Endothelial cell of umbilical vein (primary cell): ENCODE data around the gene SLC23A2. TPM values are rescaled to one million over a fixed set of nuclear protein-coding genes. Genes with fewer than 3 reads are reported as not detected.

ENCODE experiments used
- BruUV-seq: library from RNA; stranded (reverse); fragments of 400-500 nt; replicated peaks from 2 replicates; lab custom pipeline; 2021; lab: Mats Ljungman, UMichigan
- CTCF ChIA-PET: fragments of 300-600, 350-600 bp; sonication (Branson Sonifier 250); formaldehyde crosslinking; loops from one replicate; lab custom pipeline; 2021; ENCODE audit warnings: antibody characterized with exemption, inconsistent platforms; lab: Charles Lee
- POLR2A ChIA-PET: fragments of 300-600, 350-600 bp; sonication (Branson Sonifier 250); formaldehyde crosslinking; loops from one replicate; lab custom pipeline; 2021; ENCODE audit warnings: antibody characterized with exemption, inconsistent platforms; lab: Charles Lee
- DNase-seq: peaks from one replicate; pipeline ENCODE4 v3.0.0-alpha.2; 2011; ENCODE audit warnings: low read depth, low spot score
- FAIRE-seq: peaks from 2 replicates; lab custom pipeline; 2011; peaks lifted over from hg19 to GRCh38; lab: Jason Lieb, UNC
- H2AFZ ChIP-seq: 2 replicates; pipeline ENCODE4 v1.6.0; 2012; ENCODE audit warnings: low read depth, low read length, control low read depth, inconsistent platforms
- H3K27ac ChIP-seq: 2 replicates; pipeline ENCODE4 v1.5.1; 2011; ENCODE audit warnings: low read depth, mild to moderate bottlenecking, control low read depth, low read length, moderate library complexity; ENCODE audit not compliant: insufficient read depth
- H3K27me3 ChIP-seq, 2 experiments: 2 replicates each; pipeline versions ENCODE4 v1.6.0 to v1.6.1; 2011; ENCODE audit warnings: low read length in 2 of 2, mixed read lengths in 1 of 2; ENCODE audit not compliant: control insufficient read depth in 2 of 2, insufficient read depth in 2 of 2
- H3K36me3 ChIP-seq, 2 experiments: 2 replicates in 1 of 2; 3 replicates in 1 of 2; pipeline ENCODE4 v1.5.1; 2011; ENCODE audit warnings: low read length in 2 of 2, mild to moderate bottlenecking in 1 of 2, moderate library complexity in 1 of 2; ENCODE audit not compliant: control insufficient read depth in 2 of 2, insufficient read depth in 2 of 2; ENCODE audit errors: extremely low read depth in 1 of 2
- H3K4me1 ChIP-seq: 3 replicates; pipeline ENCODE4 v1.5.1; 2011; ENCODE audit warnings: mild to moderate bottlenecking, low read length; ENCODE audit not compliant: control insufficient read depth, insufficient read depth; ENCODE audit errors: extremely low read depth
- H3K4me2 ChIP-seq: 2 replicates; pipeline ENCODE4 v1.6.1; 2011; ENCODE audit warnings: low read length, control low read depth, mixed read lengths; ENCODE audit not compliant: insufficient read depth
- H3K4me3 ChIP-seq, 3 experiments: fragments of 200-600 bp in 1 of 3; sonication (generic), shearing (Covaris generic) in 1 of 3; replicated peaks in 1 of 3; 2 replicates each; pipeline ENCODE4 v1.5.1; 2011 to 2016; ENCODE audit warnings: control low read depth in 3 of 3, low read length in 3 of 3, mild to moderate bottlenecking in 2 of 3, inconsistent platforms in 1 of 3, low read depth in 1 of 3, moderate library complexity in 1 of 3; ENCODE audit not compliant: insufficient read depth in 1 of 3
- H3K79me2 ChIP-seq: 2 replicates; pipeline ENCODE4 v1.6.0; 2012; ENCODE audit warnings: low read length, inconsistent platforms; ENCODE audit not compliant: control insufficient read depth, insufficient read depth
- H3K9ac ChIP-seq: replicated peaks from 2 replicates; pipeline ENCODE3; 2011; ENCODE audit warnings: low read length, control low read depth; ENCODE audit not compliant: insufficient read depth; ENCODE audit errors: extremely low read depth
- H3K9me1 ChIP-seq: replicated peaks from 3 replicates; pipeline ENCODE4 v1.6.0; 2011; ENCODE audit warnings: mild to moderate bottlenecking, low read length; ENCODE audit not compliant: control insufficient read depth, insufficient read depth; ENCODE audit errors: extremely low read depth
- H3K9me3 ChIP-seq: replicated peaks from 2 replicates; pipeline ENCODE4 v1.5.1; 2012; ENCODE audit warnings: low read length, inconsistent platforms; ENCODE audit not compliant: control insufficient read depth, insufficient read depth
- H4K20me1 ChIP-seq: replicated peaks from 2 replicates; pipeline ENCODE3; 2011; ENCODE audit warnings: mild to moderate bottlenecking, low read length; ENCODE audit not compliant: control insufficient read depth, insufficient read depth; ENCODE audit errors: extremely low read depth
- FOS ChIP-seq: IDR thresholded peaks from 2 replicates; pipeline ENCODE4 v1.6.1; 2011; ENCODE audit warnings: mild to moderate bottlenecking, low read length, moderate library complexity, borderline replicate concordance; ENCODE audit not compliant: insufficient read depth
- dilution Hi-C: fragments of 300-500 bp; cut with MboI; formaldehyde crosslinking; loops from one replicate; pipeline ENCODE4 v1.15.0; 2019; ENCODE audit warnings: low sequenced_read_pairs; ENCODE audit not compliant: extremely low pct_ligation_motif_present
- intact Hi-C: fragments of 100-400 bp; cut with micrococcal nuclease; formaldehyde crosslinking; loops from one replicate; pipeline ENCODE4 v1.10.0; 2022
- polyA plus RNA-seq, 4 experiments: library from polyadenylated mRNA; depleted of rRNA in 3 of 4; stranded (reverse) in 3 of 4; unstranded in 1 of 4; fragments of >200 nt; gene quantifications; 2 replicates each; pipeline versions ENCODE4 v1.2.1 to v1.2.3, GENCODE V29; 2011 to 2012; ENCODE audit warnings: missing spikeins in 1 of 4
- total RNA-seq: library from RNA; stranded (reverse); gene quantifications from 2 replicates; pipeline ENCODE4 v1.2.3, GENCODE V29; 2021
- TF ChIP-seq, protein P1 (sequence below), 2 donors: IDR thresholded peaks; 1 replicate in 1 of 2; 2 replicates in 1 of 2; pipeline ENCODE4 v1.5.1; 2011; ENCODE audit warnings: low read length in 2 of 2, mild to moderate bottlenecking in 2 of 2, moderate library complexity in 2 of 2, control low read depth in 1 of 2, inconsistent platforms in 1 of 2, low read depth in 1 of 2; ENCODE audit not compliant: insufficient read depth in 1 of 2; ENCODE audit errors: extremely low read depth in 1 of 2
- TF ChIP-seq, protein P2 (sequence below): IDR thresholded peaks from 2 replicates; pipeline ENCODE4 v1.6.1; 2011; ENCODE audit not compliant: insufficient read depth, insufficient read length

SLC23A2 gene
- total and polyA plus RNA-seq, 2 donors (not counting 3 experiments of a cell fraction or from before 2014, with no cell fraction given) = 24.4 to 24.5 TPM

DNA sequence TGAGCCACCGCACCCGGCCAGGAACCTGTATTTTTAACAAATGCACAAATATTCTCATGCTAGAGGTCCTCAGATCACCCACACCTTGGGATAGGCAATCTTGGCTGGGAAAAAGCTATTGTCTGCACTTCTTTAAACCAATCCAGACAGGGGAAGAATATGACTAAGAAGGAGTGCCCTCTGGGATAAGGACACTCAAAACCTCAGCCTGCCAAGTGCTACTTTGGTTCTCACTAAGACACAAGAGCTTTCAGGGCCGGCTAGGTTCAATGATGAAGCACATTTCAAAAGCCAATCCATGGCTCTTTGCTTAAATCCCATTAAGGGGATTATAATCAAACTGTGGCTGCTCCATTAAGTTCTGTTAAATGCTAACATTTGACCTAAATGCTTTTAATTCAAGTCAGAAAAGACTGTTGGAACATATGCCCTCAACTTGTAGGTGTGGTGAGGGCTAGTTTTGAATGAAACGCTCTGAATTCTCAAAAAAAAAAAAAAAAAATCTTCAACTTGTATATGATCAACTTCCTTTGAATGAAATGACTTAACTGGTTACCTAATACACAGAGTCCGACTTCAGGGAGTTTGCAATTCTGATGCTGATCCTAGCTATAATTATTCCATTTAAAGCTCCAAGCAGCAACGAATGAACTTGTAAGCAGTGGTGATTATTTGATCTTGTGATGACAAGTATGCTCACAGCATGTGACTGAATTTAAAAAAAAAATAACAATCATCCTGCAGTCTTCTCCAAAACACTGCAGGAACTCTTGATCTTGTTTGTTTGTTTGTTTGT lies 56.6 kb downstream of the SLC23A2 start:
- intact Hi-C loops = no loop called here
- no peak overlapping the region for H2AFZ ChIP-seq
- no peak for TF ChIP-seq FOS
- TF ChIP-seq, protein P1, sequence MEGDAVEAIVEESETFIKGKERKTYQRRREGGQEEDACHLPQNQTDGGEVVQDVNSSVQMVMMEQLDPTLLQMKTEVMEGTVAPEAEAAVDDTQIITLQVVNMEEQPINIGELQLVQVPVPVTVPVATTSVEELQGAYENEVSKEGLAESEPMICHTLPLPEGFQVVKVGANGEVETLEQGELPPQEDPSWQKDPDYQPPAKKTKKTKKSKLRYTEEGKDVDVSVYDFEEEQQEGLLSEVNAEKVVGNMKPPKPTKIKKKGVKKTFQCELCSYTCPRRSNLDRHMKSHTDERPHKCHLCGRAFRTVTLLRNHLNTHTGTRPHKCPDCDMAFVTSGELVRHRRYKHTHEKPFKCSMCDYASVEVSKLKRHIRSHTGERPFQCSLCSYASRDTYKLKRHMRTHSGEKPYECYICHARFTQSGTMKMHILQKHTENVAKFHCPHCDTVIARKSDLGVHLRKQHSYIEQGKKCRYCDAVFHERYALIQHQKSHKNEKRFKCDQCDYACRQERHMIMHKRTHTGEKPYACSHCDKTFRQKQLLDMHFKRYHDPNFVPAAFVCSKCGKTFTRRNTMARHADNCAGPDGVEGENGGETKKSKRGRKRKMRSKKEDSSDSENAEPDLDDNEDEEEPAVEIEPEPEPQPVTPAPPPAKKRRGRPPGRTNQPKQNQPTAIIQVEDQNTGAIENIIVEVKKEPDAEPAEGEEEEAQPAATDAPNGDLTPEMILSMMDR (IDR thresholded peaks at IDR 0.05; ENCODE audit: extremely low read depth in 1 of 2, insufficient read depth in 1 of 2, low read depth in 1 of 2, low read length in 2 of 2) = no peak
- TF ChIP-seq, protein P2, sequence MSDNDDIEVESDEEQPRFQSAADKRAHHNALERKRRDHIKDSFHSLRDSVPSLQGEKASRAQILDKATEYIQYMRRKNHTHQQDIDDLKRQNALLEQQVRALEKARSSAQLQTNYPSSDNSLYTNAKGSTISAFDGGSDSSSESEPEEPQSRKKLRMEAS = no peak
- no peak overlapping the region for H3K4me3 ChIP-seq
- no peak overlapping the region for H3K4me2 ChIP-seq
- no peaks in the 10 kb centered on the region for H3K9me3 ChIP-seq
- POLR2A ChIA-PET = no interaction called here
- DNase-seq (no peak), FAIRE-seq (no peak)
- H3K79me2 ChIP-seq = no peaks in the 10 kb centered on the region
- H3K27ac ChIP-seq = no peak overlapping the region
- no peaks in the 10 kb centered on the region for H3K4me1 ChIP-seq
- H3K9ac ChIP-seq = no peak overlapping the region
- dilution Hi-C loops = no loop called here
- H3K9me1 ChIP-seq = no peaks in the 10 kb centered on the region
- H3K36me3 ChIP-seq = no peaks in the 10 kb centered on the region
- no peaks in the 10 kb centered on the region for H4K20me1 ChIP-seq
- no TSS peak for BruUV-seq
- CTCF ChIA-PET = interaction anchor here (0.9 to 1.3 kb wide), 2 partner anchors 11 to 38 kb away, joined by 3 to 4 read pairs; no protein-coding TSS in a partner anchor
- H3K27me3 ChIP-seq = no peaks in the 10 kb centered on the region
